ES-I3 (cell line): ENCODE measurements around the gene SERPINI1.

Experiments used
- H3K36me3 ChIP-seq: 2 replicates; pipeline ENCODE4 v1.6.1; 2013; ENCODE audit warnings: mild to moderate bottlenecking, low read length, control low read depth, moderate library complexity; ENCODE audit not compliant: insufficient read depth
- H3K4me1 ChIP-seq: 2 replicates; pipeline ENCODE4 v1.6.1; 2013; ENCODE audit warnings: mild to moderate bottlenecking, control low read depth, low read length; ENCODE audit not compliant: insufficient read depth
- H3K9ac ChIP-seq: 2 replicates; pipeline ENCODE4 v1.6.1; 2013; ENCODE audit warnings: low read depth, mild to moderate bottlenecking, low read length, moderate library complexity
- H3K9me3 ChIP-seq: 2 replicates; pipeline ENCODE4 v1.6.1; 2013; ENCODE audit warnings: mild to moderate bottlenecking, low read length, moderate library complexity; ENCODE audit not compliant: control insufficient read depth, insufficient read depth

SERPINI1 gene

GRCh38 chr3:167858865-167859264 is 123.3 kb downstream of the SERPINI1 start:
- Histone ChIP-seq H3K4me1 (peaks cover 15% of the 10 kb centered on the region; the same call in 1 of the 2 replicates), H3K9ac (no peak overlapping the region), H3K9me3 (no peaks in the 10 kb centered on the region), H3K36me3 (no peaks in the 10 kb centered on the region)

GRCh38 chr3:167859610-167860009 is 124.1 kb downstream of the SERPINI1 start:
- no peak overlapping the region for H3K9ac ChIP-seq
- H3K36me3 ChIP-seq: no peaks in the 10 kb centered on the region
- peaks cover 15% of the 10 kb centered on the region; the same call in 1 of the 2 replicates for H3K4me1 ChIP-seq

GRCh38 chr3:167861649-167862048 is 126.1 kb downstream of the SERPINI1 start:
- Histone ChIP-seq H3K4me1 (peaks cover 10% of the 10 kb centered on the region; the same call in 1 of the 2 replicates), H3K9me3 (no peaks in the 10 kb centered on the region), H3K9ac (no peak overlapping the region), H3K36me3 (no peaks in the 10 kb centered on the region)

More at GRCh38 chr3:167859610-167860009, 124.1 kb downstream of the SERPINI1 start:
- H3K9me3 ChIP-seq: no peaks in the 10 kb centered on the region

DNA sequence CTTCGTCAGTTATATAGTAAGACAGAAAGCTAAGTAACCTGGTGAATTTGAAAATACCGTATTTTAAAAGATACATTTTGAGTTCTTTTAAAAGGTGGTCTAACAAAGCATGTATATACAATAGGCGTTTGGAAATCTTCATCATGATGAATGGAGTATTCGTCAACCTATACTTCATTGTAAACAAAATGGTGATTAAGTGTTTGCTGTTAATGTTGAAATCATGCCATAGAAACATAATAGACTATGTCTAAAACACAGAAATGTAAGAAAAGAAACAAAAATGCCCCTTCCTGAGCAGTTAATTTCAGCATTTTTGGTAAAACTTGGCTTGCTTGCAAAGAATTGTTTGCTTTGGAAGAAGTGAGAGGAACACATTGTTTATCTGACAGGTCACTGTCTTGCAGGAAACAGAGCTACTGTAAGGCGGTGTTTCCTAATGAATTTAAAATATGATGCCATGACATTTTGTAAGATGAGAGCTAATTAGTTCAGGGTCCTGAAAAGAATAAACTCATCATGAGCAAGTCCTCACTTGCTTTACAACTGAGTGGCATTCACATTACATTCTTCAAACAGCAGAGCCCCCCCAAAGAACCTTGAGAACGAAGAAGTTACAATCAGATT is 126.7 kb downstream of the SERPINI1 start:
- Histone ChIP-seq H3K9me3 (no peaks in the 10 kb centered on the region), H3K36me3 (no peaks in the 10 kb centered on the region), H3K4me1 (peaks cover 10% of the 10 kb centered on the region; the same call in 1 of the 2 replicates), H3K9ac (no peak overlapping the region)

DNA sequence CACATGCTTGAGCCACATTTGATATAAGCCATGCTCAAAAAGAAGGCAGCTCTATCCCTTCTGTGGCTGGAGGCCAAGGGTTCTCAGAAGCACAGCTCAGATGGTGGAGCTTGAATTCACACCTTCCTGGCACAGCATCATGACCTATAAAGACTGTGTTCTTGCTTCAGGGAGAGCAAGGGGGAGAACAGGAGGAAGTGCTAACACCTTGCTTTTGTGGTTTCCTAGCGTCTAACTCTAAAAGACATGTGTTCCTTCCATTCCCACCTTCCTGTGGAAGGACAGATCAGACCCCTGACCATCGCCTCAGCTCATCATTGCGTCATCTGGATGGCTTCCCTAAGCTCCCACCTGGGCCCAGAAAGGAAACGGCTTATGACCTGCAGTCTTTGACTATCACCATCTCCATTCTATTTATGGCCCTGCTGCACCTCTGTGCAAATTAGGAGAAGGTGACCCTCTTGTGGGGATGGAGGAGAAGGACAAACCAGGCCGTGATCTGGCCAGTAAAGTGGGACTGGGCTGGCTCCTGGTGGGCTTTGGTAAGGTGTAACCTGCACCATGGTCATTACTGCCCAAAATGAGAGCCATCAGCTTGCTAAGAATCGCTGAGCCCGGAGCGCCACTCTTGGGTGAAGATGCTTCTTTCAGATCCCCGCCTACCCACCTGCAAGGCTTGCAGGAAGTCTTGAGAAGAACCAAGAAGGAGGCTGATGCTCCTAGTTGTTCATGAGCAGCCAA is 128.5 kb downstream of the SERPINI1 start:
- Histone ChIP-seq H3K36me3 (no peaks in the 10 kb centered on the region), H3K9me3 (no peaks in the 10 kb centered on the region), H3K4me1 (peaks cover 6% of the 10 kb centered on the region; the same call in 1 of the 2 replicates), H3K9ac (no peak overlapping the region)

DNA sequence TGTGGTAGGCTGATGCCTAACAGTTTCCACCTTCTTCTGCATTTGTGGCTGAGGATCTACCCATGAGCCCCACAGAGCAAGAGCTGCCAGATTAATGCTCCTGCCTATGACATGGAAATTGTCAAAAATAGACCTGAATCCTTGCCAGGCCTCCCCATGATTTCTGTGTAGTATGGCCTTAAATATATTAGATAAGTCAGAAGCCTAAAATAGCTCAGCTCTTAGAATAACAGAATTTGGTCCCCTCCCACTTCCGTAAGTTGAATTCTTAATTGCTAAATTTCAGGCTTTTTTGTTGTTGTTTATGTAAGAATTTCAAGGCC is 129.0 kb downstream of the SERPINI1 start:
- Histone ChIP-seq H3K36me3 (no peaks in the 10 kb centered on the region), H3K9me3 (no peaks in the 10 kb centered on the region), H3K4me1 (peaks cover 1% of the 10 kb centered on the region; the same call in 1 of the 2 replicates), H3K9ac (no peak overlapping the region)

DNA sequence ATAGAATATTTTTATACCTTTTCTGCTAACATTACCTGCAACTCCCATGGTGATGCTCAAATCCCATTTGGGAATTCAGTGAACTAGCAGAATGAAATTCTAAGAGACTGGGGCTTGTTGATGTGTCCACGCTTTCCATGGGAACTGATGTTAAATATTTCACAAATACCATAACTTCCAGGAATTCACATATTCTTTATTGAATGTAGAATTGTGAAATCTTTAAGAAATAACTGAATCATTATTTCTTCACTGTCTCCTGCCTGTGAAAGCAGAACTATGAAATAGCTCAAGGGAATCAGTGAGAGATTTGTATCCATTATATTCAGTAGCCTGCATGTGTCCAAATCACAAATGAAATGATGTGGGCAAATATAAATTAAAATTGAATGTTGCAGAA is 130.8 kb downstream of the SERPINI1 start:
- H3K36me3 ChIP-seq: no peaks in the 10 kb centered on the region
- no peaks in the 10 kb centered on the region for H3K9me3 ChIP-seq
- no peak overlapping the region for H3K9ac ChIP-seq
- no peaks in the 10 kb centered on the region for H3K4me1 ChIP-seq

GRCh38 chr3:167867981-167868380 is 132.5 kb downstream of the SERPINI1 start:
- Histone ChIP-seq H3K4me1 (no peaks in the 10 kb centered on the region), H3K9me3 (no peaks in the 10 kb centered on the region), H3K9ac (no peak overlapping the region), H3K36me3 (no peaks in the 10 kb centered on the region)

- Histone ChIP-seq H3K9me3 (no peaks in the 10 kb centered on the region), H3K36me3 (no peaks in the 10 kb centered on the region), H3K9ac (no peak overlapping the region), H3K4me1 (no peaks in the 10 kb centered on the region)
Measured at GRCh38 chr3:167870181-167870580, 134.7 kb downstream of the SERPINI1 start.

- Histone ChIP-seq H3K36me3 (no peaks in the 10 kb centered on the region), H3K4me1 (no peaks in the 10 kb centered on the region), H3K9me3 (no peaks in the 10 kb centered on the region), H3K9ac (no peak overlapping the region)
Measured at GRCh38 chr3:167870759-167871158, 135.2 kb downstream of the SERPINI1 start.

DNA sequence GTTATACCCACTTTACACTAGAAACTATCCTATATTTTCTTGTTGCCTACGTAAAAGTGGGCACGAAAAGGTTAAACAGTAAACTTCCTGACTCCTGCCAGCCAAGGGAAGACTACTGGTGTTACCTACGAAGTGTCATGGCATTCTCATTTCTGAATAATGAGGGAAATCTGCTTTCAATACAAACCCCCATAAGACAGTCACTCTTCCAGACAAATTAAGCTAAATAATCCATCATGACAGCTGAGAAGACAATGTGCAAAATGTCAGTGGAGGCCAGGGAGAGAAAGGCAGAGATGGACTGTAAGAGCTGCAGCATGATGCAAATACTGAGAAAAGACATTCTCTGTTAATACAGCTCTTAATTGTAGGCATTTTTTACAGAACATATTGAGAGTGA is 136.5 kb downstream of the SERPINI1 start:
- Histone ChIP-seq H3K36me3 (no peaks in the 10 kb centered on the region), H3K9ac (no peak overlapping the region), H3K4me1 (no peaks in the 10 kb centered on the region), H3K9me3 (no peaks in the 10 kb centered on the region)

DNA sequence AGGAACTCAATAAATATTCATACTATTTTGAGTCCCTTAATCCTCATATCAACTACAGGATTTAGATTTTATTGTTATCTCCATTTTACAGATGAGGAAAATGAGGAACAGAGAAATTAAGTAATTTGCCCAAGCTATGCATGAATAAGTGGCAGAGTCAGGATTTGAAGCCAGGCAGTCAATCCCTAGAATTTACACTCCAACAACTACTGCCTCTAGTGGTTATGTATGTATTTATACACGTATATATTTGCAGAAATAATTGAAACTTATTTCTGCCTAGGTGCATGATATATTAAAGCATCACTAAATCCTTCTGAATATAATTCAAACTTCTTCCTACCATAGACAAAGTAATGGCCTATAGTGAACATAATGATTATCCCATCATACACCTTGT is 137.4 kb downstream of the SERPINI1 start:
- no peaks in the 10 kb centered on the region for H3K36me3 ChIP-seq
- no peak overlapping the region for H3K9ac ChIP-seq
- H3K4me1 ChIP-seq: no peaks in the 10 kb centered on the region
- no peaks in the 10 kb centered on the region for H3K9me3 ChIP-seq

GRCh38 chr3:167874671-167875372 is 139.3 kb downstream of the SERPINI1 start:
- Histone ChIP-seq H3K9ac (no peak overlapping the region), H3K36me3 (no peaks in the 10 kb centered on the region), H3K4me1 (no peaks in the 10 kb centered on the region), H3K9me3 (no peaks in the 10 kb centered on the region)
